ENCODE data around the gene SLC27A5.

Gene SLC27A5

DNA sequence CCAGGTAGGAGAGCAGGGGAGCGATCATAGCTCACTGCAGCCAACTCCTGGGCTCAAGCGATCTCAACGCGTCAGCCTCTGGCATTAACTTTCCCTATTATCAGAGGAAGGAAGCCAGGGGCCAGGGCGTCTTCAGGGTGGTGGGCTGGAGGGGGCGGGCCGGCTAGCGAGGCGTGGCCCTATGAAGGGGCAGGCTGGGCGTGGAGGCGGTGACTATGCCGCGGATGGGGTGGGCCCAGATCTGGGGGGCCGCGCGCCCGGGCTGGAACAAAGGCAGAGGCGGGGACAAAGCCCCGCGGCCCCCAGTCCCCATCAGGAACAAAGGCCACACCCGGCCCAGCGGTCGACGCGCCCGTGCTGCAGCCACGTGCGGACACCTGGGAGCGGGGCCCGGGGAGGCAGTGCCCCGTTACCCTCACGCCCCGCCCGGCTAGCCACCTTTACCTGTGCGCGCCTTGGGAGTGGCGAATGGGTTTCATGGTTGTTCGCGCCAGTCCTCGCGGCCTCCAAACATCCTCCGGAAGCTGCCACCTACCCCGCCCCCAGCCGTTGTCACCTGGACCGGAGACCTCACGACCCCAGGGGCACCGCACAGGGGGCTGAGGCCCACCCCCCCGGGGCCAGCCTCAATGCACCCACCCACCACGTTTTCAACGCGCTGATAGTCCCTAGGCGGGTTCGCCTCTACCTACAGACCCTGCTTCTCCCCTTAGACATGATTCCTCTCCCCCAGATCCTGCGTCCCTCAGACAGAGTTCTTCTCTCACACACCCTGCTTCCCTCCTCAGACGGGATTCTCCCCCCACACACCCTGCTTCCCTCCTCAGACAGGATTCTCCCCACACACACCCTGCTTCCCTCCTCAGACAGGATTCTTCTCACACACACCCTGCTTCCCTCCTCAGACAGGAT is 26.7 kb upstream of the SLC27A5 start:
- peak overlapping the region in 1 of 2 experiments; percentile 50 for H3K23ac ChIP-seq (ENCODE audit: low read length in 2 of 2)
- H2BK12ac ChIP-seq (ENCODE audit: low read length in 2 of 2), result peak overlapping the region in 1 of 2 experiments; percentile 15
- H3K4ac ChIP-seq (ENCODE audit: low read depth in 1 of 2, low read length in 2 of 2), result no peak overlapping the region
- no peaks in the 10 kb centered on the region for H3K36me3 ChIP-seq (ENCODE audit: control insufficient read depth in 1 of 2, insufficient read depth in 2 of 2, low read depth in 1 of 2, low read length in 2 of 2)
- no peak overlapping the region for H3K9ac ChIP-seq (ENCODE audit: low read length)
- no peak for DNase-seq
- no peak overlapping the region for H2BK120ac ChIP-seq (ENCODE audit: low read depth, low read length)
- 3% methylated on average over 43 of the region's 55 CpGs for WGBS
- H4K91ac ChIP-seq (ENCODE audit: low read length), result peak overlapping the region; percentile 81
- peak overlapping the region; percentile 85 for H3K4me2 ChIP-seq (ENCODE audit: low read length, poor library complexity, severe bottlenecking)
- H3K18ac ChIP-seq (ENCODE audit: low read depth in 1 of 2, low read length in 2 of 2), result peak overlapping the region; percentile 12 to 75
- H3K27ac ChIP-seq (ENCODE audit: low read length, poor library complexity, severe bottlenecking), result no peak overlapping the region
- H2AFZ ChIP-seq (ENCODE audit: low read depth, low read length), result peak overlapping the region; percentile 60
- H3K79me1 ChIP-seq (replicated peaks; ENCODE audit: low read length, poor library complexity, severe bottlenecking), result no peaks in the 10 kb centered on the region
- H3K4me3 ChIP-seq (ENCODE audit: insufficient read depth in 1 of 2, low read depth in 1 of 2, low read length in 2 of 2), result peak overlapping the region in 1 of 2 experiments; percentile 53
- peak overlapping the region; percentile 83 for H4K8ac ChIP-seq (ENCODE audit: low read length)
- H3K14ac ChIP-seq (ENCODE audit: low read length in 2 of 2), result peak overlapping the region in 1 of 2 experiments; percentile 12
- peaks cover 33 to 44% of the 10 kb centered on the region in 2 experiments for H3K27me3 ChIP-seq (ENCODE audit: control insufficient read depth in 1 of 2, insufficient read depth in 1 of 2, low read length in 2 of 2)
- H2AK5ac ChIP-seq (ENCODE audit: low read length, severe bottlenecking), result no peak overlapping the region
- no peak overlapping the region for H2BK5ac ChIP-seq (ENCODE audit: low read depth, low read length, poor library complexity, severe bottlenecking)
- H3K4me1 ChIP-seq (ENCODE audit: control insufficient read depth, insufficient read depth, low read depth, low read length), result peaks cover 8% of the 10 kb centered on the region
- no peaks in the 10 kb centered on the region for H3K9me3 ChIP-seq (ENCODE audit: control insufficient read depth, low read length)
- no peak overlapping the region for H2BK15ac ChIP-seq (ENCODE audit: low read depth, poor library complexity, severe bottlenecking)

GRCh38 chr19:58536852-58537798 is 25.3 kb upstream of the SLC27A5 start:
- Histone ChIP-seq H3K4ac (ENCODE audit: low read depth in 1 of 2, low read length in 2 of 2) (no peak overlapping the region), H3K9ac (ENCODE audit: low read length) (no peak overlapping the region)
- WGBS, result 96% methylated on average over 8 of the region's 8 CpGs

GRCh38 chr19:58535857-58536256 is 24.1 kb upstream of the SLC27A5 start:
- no peak overlapping the region for H3K23ac ChIP-seq (ENCODE audit: low read length in 2 of 2)
- no peak overlapping the region for H3K14ac ChIP-seq (ENCODE audit: low read length in 2 of 2)
- no peak for DNase-seq
- no peak overlapping the region for H2AFZ ChIP-seq (ENCODE audit: low read depth, low read length)
- no peak overlapping the region for H3K18ac ChIP-seq (ENCODE audit: low read depth in 1 of 2, low read length in 2 of 2)
- no peak overlapping the region for H2BK5ac ChIP-seq (ENCODE audit: low read depth, low read length, poor library complexity, severe bottlenecking)
- H2AK5ac ChIP-seq (ENCODE audit: low read length, severe bottlenecking), result no peak overlapping the region
- H3K9ac ChIP-seq (ENCODE audit: low read length), result no peak overlapping the region
- no peak overlapping the region for H3K4me3 ChIP-seq (ENCODE audit: insufficient read depth in 1 of 2, low read depth in 1 of 2, low read length in 2 of 2)
- no peaks in the 10 kb centered on the region for H3K9me3 ChIP-seq (ENCODE audit: control insufficient read depth, low read length)
- no peak overlapping the region for H4K8ac ChIP-seq (ENCODE audit: low read length)
- H3K4me2 ChIP-seq (ENCODE audit: low read length, poor library complexity, severe bottlenecking), result no peak overlapping the region
- H3K27ac ChIP-seq (ENCODE audit: low read length, poor library complexity, severe bottlenecking), result no peak overlapping the region
- no peak overlapping the region for H3K4ac ChIP-seq (ENCODE audit: low read depth in 1 of 2, low read length in 2 of 2)
- H3K79me1 ChIP-seq (replicated peaks; ENCODE audit: low read length, poor library complexity, severe bottlenecking), result no peaks in the 10 kb centered on the region
- H3K4me1 ChIP-seq (ENCODE audit: control insufficient read depth, insufficient read depth, low read depth, low read length), result peaks cover 7% of the 10 kb centered on the region
- 93% methylated on average over 3 of the region's 3 CpGs for WGBS
- no peaks in the 10 kb centered on the region for H3K36me3 ChIP-seq (ENCODE audit: control insufficient read depth in 1 of 2, insufficient read depth in 2 of 2, low read depth in 1 of 2, low read length in 2 of 2)
- no peak overlapping the region for H2BK15ac ChIP-seq (ENCODE audit: low read depth, poor library complexity, severe bottlenecking)
- no peak overlapping the region for H4K91ac ChIP-seq (ENCODE audit: low read length)
- H2BK12ac ChIP-seq (ENCODE audit: low read length in 2 of 2), result no peak overlapping the region
- no peak overlapping the region for H2BK120ac ChIP-seq (ENCODE audit: low read depth, low read length)
- H3K27me3 ChIP-seq (ENCODE audit: control insufficient read depth in 1 of 2, insufficient read depth in 1 of 2, low read length in 2 of 2), result peaks cover 33 to 60% of the 10 kb centered on the region in 2 experiments

More at GRCh38 chr19:58536852-58537798, 25.3 kb upstream of the SLC27A5 start:
- Histone ChIP-seq H4K91ac (ENCODE audit: low read length) (no peak overlapping the region), H4K8ac (ENCODE audit: low read length) (no peak overlapping the region), H2BK12ac (ENCODE audit: low read length in 2 of 2) (no peak overlapping the region), H3K14ac (ENCODE audit: low read length in 2 of 2) (no peak overlapping the region), H3K9me3 (ENCODE audit: control insufficient read depth, low read length) (no peaks in the 10 kb centered on the region), H2BK15ac (ENCODE audit: low read depth, poor library complexity, severe bottlenecking) (no peak overlapping the region), H3K27me3 (ENCODE audit: control insufficient read depth in 1 of 2, insufficient read depth in 1 of 2, low read length in 2 of 2) (peaks cover 30 to 48% of the 10 kb centered on the region in 2 experiments), H3K27ac (ENCODE audit: low read length, poor library complexity, severe bottlenecking) (no peak overlapping the region), H3K18ac (ENCODE audit: low read depth in 1 of 2, low read length in 2 of 2) (no peak overlapping the region), H2AK5ac (ENCODE audit: low read length, severe bottlenecking) (no peak overlapping the region), H2AFZ (ENCODE audit: low read depth, low read length) (no peak overlapping the region), H3K79me1 (replicated peaks; ENCODE audit: low read length, poor library complexity, severe bottlenecking) (no peaks in the 10 kb centered on the region), H2BK5ac (ENCODE audit: low read depth, low read length, poor library complexity, severe bottlenecking) (no peak overlapping the region), H3K4me2 (ENCODE audit: low read length, poor library complexity, severe bottlenecking) (no peak overlapping the region), H3K4me3 (ENCODE audit: insufficient read depth in 1 of 2, low read depth in 1 of 2, low read length in 2 of 2) (no peak overlapping the region), H3K23ac (ENCODE audit: low read length in 2 of 2) (no peak overlapping the region), H3K4me1 (ENCODE audit: control insufficient read depth, insufficient read depth, low read depth, low read length) (peaks cover 7% of the 10 kb centered on the region), H3K36me3 (ENCODE audit: control insufficient read depth in 1 of 2, insufficient read depth in 2 of 2, low read depth in 1 of 2, low read length in 2 of 2) (no peaks in the 10 kb centered on the region), H2BK120ac (ENCODE audit: low read depth, low read length) (no peak overlapping the region)
- no peak for DNase-seq
